ENCODE measurements around the gene SLC3A2. TPM values are rescaled to one million over a fixed set of nuclear protein-coding genes. Genes with fewer than 3 reads are reported as not detected.
A peak's percentile ranks its signal among the peaks of the same experiment; 100 is the strongest.
"Not testable (repeated sequence)": the region's sequence is repeated elsewhere in the genome, so short reads cannot be mapped to it uniquely, and the experiment has no call there.

Gene SLC3A2
- polyA plus RNA-seq (ENCODE audit: insufficient read length in 4 of 4), result 100 to 1,000 TPM; 182 to 190 (median 189) TPM

DNA sequence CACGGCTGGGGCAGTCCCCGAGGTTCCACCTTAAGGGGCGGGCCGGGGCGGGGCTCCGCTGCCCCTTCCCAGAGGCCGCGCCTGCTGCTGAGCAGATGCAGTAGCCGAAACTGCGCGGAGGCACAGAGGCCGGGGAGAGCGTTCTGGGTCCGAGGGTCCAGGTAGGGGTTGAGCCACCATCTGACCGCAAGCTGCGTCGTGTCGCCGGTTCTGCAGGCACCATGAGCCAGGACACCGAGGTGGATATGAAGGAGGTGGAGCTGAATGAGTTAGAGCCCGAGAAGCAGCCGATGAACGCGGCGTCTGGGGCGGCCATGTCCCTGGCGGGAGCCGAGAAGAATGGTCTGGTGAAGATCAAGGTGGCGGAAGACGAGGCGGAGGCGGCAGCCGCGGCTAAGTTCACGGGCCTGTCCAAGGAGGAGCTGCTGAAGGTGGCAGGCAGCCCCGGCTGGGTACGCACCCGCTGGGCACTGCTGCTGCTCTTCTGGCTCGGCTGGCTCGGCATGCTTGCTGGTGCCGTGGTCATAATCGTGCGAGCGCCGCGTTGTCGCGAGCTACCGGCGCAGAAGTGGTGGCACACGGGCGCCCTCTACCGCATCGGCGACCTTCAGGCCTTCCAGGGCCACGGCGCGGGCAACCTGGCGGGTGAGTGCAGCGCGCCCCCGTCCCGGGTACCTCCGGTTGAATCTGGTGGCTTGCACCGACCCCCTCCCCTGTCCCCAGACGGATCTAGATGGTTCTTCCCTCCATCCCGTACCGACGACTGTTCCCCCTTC lies at the start of gene SLC3A2:
Gene SLC3A2 (plus strand): TSS at position 94 of the 776 bp plus-strand sequence. CDS start 128 bp downstream, at position 222.
- peak; percentile 75 to 86 (median 81) for DNase-seq (ENCODE audit: low read depth in 4 of 4, low spot score in 3 of 4)

GRCh38 chr11:62830904-62831519 lies 49.7 kb upstream of the SLC3A2 start:
- DNase-seq (ENCODE audit: low read depth in 4 of 4, low spot score in 3 of 4), result peak in 1 of 4 donors; percentile 48

DNA sequence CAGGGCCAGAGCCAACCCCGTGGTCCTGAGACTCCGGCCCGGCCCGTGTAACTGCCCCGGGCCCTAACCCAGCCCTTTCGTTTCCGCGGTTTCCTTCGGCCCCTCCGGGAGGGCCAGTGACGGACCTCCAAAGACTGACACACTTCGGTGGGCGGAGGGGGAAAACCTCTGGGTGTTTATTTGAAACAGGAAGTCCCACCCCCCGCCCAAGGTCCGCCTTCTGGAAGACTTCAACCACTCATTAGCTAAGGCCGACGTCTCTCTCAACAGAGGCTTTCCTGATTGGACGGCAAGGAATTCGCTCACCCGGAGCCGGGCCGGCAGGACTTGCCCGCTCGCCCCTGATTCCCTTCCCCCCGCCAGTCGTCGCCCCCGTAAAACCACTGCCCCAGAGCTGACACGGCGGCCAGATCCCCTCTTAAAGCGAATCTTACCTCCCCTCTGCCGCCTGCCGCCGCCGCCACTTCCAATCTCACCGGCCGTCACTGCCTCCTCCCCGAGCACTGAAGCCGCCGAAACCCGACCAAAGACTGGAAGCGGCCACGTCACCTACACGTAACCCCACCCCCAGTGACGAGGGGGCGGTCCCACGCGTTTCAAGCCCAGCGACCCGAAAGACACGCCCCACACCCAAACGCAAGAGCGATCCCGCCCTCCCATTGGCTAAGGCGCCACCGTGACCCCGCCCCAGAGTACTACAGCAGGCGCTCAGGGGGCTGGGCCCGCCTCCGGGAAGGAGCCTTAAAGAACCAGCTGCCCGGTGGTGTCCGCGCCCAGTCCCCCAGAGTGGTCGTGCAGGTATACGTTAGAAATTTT lies 49.0 kb upstream of the SLC3A2 start, which contains the start of gene STX5:
Gene STX5 (minus strand): TSS at position 532 of the 816 bp plus-strand sequence. CDS start 808 bp downstream, outside the sequence.
- peak; percentile 98 to 99 (median 98) for DNase-seq (ENCODE audit: low read depth in 4 of 4, low spot score in 3 of 4)

- no peak for DNase-seq (ENCODE audit: low read depth in 4 of 4, low spot score in 3 of 4)
These were observed 48.1 kb upstream of the SLC3A2 start, which contains the start of gene TEX54 for GRCh38 chr11:62832336-62833234. TSS of gene TEX54 (minus strand) at chr11:62832841.

GRCh38 chr11:62835336-62835735 lies 45.4 kb upstream of the SLC3A2 start:
- no peak for DNase-seq (ENCODE audit: low read depth in 4 of 4, low spot score in 3 of 4)

DNA sequence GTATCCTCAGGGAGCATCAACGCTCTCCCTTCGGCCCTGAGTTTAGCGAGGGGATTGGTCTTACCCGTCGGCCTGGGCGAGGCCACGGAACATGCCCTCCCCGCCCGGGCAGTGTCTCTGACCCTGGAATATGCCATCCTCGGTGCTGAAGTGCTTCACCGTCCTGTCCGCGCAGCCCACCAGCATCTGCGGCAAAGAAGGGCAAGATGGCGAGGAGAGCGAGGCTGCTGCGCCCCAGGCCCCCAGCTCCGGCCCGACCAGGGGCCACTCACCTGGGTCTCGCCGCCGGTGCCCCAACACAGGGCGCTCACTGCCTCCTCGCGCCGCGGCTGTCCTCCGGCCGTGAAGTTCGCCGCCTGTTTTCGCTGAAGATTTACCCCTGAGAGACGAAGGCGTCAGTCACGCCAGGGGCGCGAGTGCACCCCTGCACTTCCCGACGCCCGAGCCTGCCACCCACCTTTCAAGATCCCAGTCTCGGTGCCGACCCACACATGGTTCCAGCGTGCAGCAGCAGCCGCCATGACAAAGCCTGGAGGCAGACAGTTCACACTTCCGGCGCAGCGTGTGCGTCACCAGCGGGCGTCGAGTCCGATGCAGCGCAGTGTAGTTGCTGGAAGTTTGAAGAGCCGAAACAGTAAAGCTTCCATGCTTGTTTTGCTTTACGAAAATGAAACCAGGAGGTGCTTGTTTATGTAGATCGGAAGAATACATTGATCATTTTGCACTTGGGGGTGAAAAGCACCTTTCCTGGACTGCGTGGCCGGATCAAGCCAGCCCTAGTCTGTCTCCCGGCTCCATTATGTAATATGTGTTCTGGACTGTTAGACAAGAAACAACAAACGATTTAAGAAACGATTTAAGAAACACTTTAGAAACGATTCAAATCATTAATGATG lies 41.4 kb upstream of the SLC3A2 start, which contains the start of gene WDR74:
Gene WDR74 (minus strand): TSS at position 541 of the 896 bp plus-strand sequence. CDS start 20 bp downstream, at position 521.
- DNase-seq (ENCODE audit: low read depth in 4 of 4, low spot score in 3 of 4), result peak; percentile 90 to 91 (median 90)

GRCh38 chr11:62840721-62841360 lies 39.9 kb upstream of the SLC3A2 start:
- DNase-seq (ENCODE audit: low read depth in 4 of 4, low spot score in 3 of 4), result not testable (repeated sequence)

GRCh38 chr11:62841361-62842170 lies 39.1 kb upstream of the SLC3A2 start:
- DNase-seq (ENCODE audit: low read depth in 4 of 4, low spot score in 3 of 4), result peak; percentile 88 to 92 (median 92)

- no peak for DNase-seq (ENCODE audit: low read depth in 4 of 4, low spot score in 3 of 4)
These were observed 38.4 kb upstream of the SLC3A2 start for GRCh38 chr11:62842171-62842741.

GRCh38 chr11:62842891-62843290 lies 37.8 kb upstream of the SLC3A2 start:
- DNase-seq (ENCODE audit: low read depth in 4 of 4, low spot score in 3 of 4), result not testable (repeated sequence)

- DNase-seq (ENCODE audit: low read depth in 4 of 4, low spot score in 3 of 4), result no peak
These were observed 37.2 kb upstream of the SLC3A2 start for GRCh38 chr11:62843466-62843865.

DNA sequence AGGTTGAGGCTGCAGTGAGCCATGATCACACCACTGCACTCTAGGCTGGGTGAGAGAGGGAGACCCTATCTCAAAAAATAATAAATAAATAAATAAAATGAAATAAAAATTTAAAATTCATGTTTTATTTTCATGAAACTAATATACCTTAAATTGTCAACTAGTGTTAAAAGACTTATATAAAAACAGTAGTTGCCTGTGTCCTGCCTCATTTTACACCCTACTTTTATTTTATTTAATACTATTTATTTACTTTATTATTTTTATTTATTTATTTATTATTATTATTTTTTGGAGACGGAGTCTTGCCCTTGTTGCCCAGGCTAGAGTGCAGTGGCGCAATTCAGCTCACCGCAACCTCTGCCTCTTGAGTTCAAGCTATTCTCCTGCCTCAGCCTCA lies 36.5 kb upstream of the SLC3A2 start:
- no peak for DNase-seq (ENCODE audit: low read depth in 4 of 4, low spot score in 3 of 4)

- no peak for DNase-seq (ENCODE audit: low read depth in 4 of 4, low spot score in 3 of 4)
These were observed 34.5 kb upstream of the SLC3A2 start for GRCh38 chr11:62846177-62846576.

DNA sequence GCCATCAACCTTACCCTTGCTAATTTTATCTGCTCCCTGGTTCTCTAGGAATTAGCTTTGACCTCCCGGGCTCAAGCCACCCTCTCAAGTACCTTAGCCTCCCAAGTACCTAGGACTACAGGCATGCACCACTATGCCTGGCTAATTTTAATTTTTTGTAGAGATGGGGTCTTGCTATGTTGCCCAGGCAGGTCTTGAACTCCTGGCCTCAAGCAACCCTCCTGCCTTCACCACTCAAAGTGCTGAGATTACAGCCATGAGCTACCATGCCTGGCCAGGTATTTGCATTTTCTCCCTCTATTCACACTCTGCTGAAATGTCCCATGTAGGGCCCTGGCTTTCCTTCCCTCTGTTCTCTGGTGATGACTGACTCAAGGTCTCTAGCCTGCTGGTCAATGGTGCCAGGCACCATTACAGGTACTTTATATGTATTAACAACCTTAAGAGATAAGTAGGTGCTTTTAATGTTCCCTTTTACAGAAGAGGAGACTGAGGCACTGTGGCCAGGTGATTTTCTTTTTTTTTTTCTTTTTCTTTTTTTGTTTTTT lies 32.9 kb upstream of the SLC3A2 start:
- no peak for DNase-seq (ENCODE audit: low read depth in 4 of 4, low spot score in 3 of 4)

GRCh38 chr11:62850911-62851806 lies 29.5 kb upstream of the SLC3A2 start:
- no peak for DNase-seq (ENCODE audit: low read depth in 4 of 4, low spot score in 3 of 4)
